ENCODE data around the gene ENOX1. TPM values are rescaled to one million over a fixed set of nuclear protein-coding genes. Genes with fewer than 3 reads are reported as not detected.

ENOX1 gene
- total RNA-seq, 2 experiments from 2014 or later: 2.4 TPM; not detected in 1

GRCh38 chr13:43272851-43273250 is 513.9 kb downstream of the ENOX1 start:
- H3K36me3 Mint-ChIP-seq: no peaks in the 10 kb centered on the region
- CTCF ChIA-PET: no interaction called here
- H3K4me1 Mint-ChIP-seq: peaks cover under 1% of the 10 kb centered on the region
- H3K27me3 Mint-ChIP-seq: peaks cover 30% of the 10 kb centered on the region
- no peaks in the 10 kb centered on the region for H3K9me3 Mint-ChIP-seq (ENCODE audit: low read depth)
- H3K27ac Mint-ChIP-seq: no peak overlapping the region
- no peak overlapping the region for H3K4me3 Mint-ChIP-seq
- no peak for DNase-seq
- no peak for ATAC-seq

DNA sequence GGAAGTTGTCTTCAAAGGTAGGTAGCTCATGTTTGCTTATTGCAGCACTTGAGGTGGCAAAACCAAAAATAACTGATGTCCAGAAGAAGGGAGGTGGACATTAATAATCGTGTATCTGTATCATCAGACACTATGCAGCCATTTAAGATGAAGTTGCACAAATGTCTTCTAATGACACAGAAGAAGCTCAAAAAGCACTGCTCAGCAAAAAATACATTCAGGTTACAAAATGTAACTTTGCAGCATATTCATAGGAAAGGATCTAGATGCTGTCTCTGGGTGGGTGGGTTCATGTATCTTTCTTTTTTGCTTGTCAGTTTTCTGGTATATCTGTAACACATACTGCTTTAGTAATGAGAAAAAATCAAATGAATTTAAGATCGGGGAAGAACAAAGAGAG is 515.6 kb downstream of the ENOX1 start:
- no peak for DNase-seq
- Mint-ChIP-seq H3K36me3 (no peaks in the 10 kb centered on the region), H3K4me3 (no peak overlapping the region), H3K27ac (no peak overlapping the region), H3K9me3 (ENCODE audit: low read depth) (no peaks in the 10 kb centered on the region), H3K4me1 (peaks cover 2% of the 10 kb centered on the region), H3K27me3 (peaks cover 38% of the 10 kb centered on the region)
- no peak for ATAC-seq
- CTCF ChIA-PET: interaction anchor here (0.9 kb wide), 1 partner anchor 85 kb away, joined by 3 read pairs; no protein-coding TSS in a partner anchor

DNA sequence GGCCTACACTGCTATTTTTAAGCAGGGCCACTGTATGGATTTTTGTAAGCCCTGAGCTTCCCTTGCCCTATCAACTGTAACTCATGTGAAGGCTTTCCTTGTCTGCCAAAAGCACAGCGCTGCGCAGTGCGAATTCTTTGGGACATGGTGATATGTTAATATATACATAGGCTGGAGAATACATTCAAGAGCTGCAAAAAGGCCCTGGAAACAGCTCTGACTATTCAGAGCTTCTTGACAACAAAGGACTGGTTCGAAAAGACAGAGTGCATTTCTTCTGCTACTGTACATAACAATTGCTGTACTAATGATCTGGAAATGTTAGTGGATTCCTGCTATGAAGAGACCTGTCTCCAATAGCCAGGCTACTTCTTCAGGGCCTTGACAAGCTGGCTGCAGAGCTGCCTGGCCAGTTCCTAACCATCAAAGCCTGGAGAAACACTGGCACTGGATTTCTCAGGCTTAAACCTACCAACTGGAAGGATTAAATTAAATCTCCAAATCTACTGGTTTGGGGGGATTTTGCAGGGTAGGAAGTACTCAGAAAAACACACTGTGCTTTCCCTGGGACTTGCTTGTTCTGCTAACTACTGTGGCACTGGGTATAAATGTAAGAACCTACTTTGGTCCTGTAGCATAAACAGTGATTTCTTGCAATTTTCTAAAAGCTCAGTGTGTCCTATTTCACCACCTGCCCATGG is 516.5 kb downstream of the ENOX1 start:
- Mint-ChIP-seq H3K9me3 (ENCODE audit: low read depth) (no peaks in the 10 kb centered on the region), H3K4me3 (no peak overlapping the region), H3K27ac (no peak overlapping the region), H3K4me1 (peaks cover 2% of the 10 kb centered on the region), H3K36me3 (no peaks in the 10 kb centered on the region), H3K27me3 (peaks cover 37% of the 10 kb centered on the region)
- no peak for DNase-seq
- no peak for ATAC-seq
- CTCF ChIA-PET: no interaction called here

GRCh38 chr13:43269037-43269481 is 517.7 kb downstream of the ENOX1 start:
- Mint-ChIP-seq H3K27ac (no peak overlapping the region), H3K4me3 (no peak overlapping the region), H3K4me1 (peaks cover 2% of the 10 kb centered on the region), H3K27me3 (peaks cover 31% of the 10 kb centered on the region), H3K36me3 (no peaks in the 10 kb centered on the region), H3K9me3 (ENCODE audit: low read depth) (no peaks in the 10 kb centered on the region)
- CTCF ChIA-PET: no interaction called here
- no peak for ATAC-seq
- no peak for DNase-seq

- Mint-ChIP-seq H3K36me3 (no peaks in the 10 kb centered on the region), H3K4me3 (no peak overlapping the region), H3K27ac (no peak overlapping the region), H3K27me3 (peaks cover 27% of the 10 kb centered on the region), H3K9me3 (ENCODE audit: low read depth) (no peaks in the 10 kb centered on the region), H3K4me1 (peaks cover 2% of the 10 kb centered on the region)
- no peak for DNase-seq
- ATAC-seq: no peak
- CTCF ChIA-PET: no interaction called here
Observed at GRCh38 chr13:43268632-43269031, 518.1 kb downstream of the ENOX1 start.

GRCh38 chr13:43267916-43268315 is 518.9 kb downstream of the ENOX1 start:
- Mint-ChIP-seq H3K27me3 (peaks cover 21% of the 10 kb centered on the region), H3K9me3 (ENCODE audit: low read depth) (no peaks in the 10 kb centered on the region), H3K4me3 (no peak overlapping the region), H3K4me1 (peaks cover 2% of the 10 kb centered on the region), H3K27ac (no peak overlapping the region), H3K36me3 (no peaks in the 10 kb centered on the region)
- no peak for DNase-seq
- no peak for ATAC-seq
- CTCF ChIA-PET: no interaction called here

DNA sequence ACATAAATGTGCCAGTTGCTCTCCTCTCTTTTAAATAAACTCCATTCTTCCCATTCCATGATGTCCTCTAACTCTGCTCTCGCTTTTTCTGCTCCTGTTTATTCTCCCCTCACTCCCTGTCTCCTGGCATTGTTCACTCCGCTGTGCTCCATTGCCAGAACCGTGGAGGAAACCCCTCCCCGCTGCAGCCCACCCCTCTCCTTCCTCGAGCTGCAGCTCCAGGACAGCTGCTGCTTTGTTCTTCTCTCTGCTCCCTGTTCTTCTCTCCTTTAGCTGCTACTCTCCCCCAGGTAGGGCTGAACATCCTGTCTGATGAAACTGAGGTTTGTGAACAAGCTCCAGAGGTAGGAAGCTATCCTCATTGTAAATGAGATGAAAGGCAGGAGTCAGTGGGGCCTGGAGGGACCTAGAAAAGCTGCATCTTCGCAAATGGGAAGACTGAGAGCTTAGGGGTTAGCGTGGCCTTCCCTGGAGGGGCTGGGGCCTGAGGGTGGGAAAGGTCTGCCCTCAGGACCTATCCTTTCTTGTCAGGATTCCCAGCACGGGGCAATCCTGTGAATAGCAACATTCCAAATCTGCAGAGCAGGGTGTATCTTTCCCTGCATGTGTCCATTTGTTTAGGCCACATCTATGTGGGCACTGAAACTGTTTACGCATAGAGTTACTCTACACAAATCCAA is 519.7 kb downstream of the ENOX1 start:
- Mint-ChIP-seq H3K27ac (no peak overlapping the region), H3K27me3 (peaks cover 18% of the 10 kb centered on the region), H3K36me3 (no peaks in the 10 kb centered on the region), H3K4me3 (no peak overlapping the region), H3K4me1 (peaks cover 2% of the 10 kb centered on the region), H3K9me3 (ENCODE audit: low read depth) (no peaks in the 10 kb centered on the region)
- ATAC-seq (no peak), DNase-seq (no peak)
- CTCF ChIA-PET: no interaction called here

GRCh38 chr13:43265028-43265427 is 521.7 kb downstream of the ENOX1 start:
- Mint-ChIP-seq H3K36me3 (no peaks in the 10 kb centered on the region), H3K4me3 (no peak overlapping the region), H3K9me3 (ENCODE audit: low read depth) (no peaks in the 10 kb centered on the region), H3K4me1 (peaks cover 2% of the 10 kb centered on the region), H3K27me3 (peaks cover 18% of the 10 kb centered on the region), H3K27ac (no peak overlapping the region)
- ATAC-seq (no peak), DNase-seq (no peak)
- CTCF ChIA-PET: no interaction called here

DNA sequence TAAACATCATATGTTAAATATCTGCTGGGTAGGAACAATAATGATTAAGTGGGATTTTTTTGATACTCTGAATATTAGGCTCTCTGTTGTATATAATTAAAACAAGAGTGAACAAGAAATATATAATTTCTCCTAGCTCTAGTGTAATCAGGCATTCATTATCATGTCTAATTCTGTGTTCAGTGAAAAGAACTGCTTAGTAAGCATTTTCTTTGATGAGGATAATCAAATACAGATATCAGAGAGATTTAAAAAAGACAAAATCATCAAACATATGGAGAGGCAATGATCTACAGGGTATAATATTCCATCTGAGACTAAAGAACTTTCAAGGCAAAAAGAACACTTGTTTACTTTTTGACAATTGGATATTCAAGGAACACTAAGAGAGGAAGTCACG is 522.3 kb downstream of the ENOX1 start:
- no peaks in the 10 kb centered on the region for H3K9me3 Mint-ChIP-seq (ENCODE audit: low read depth)
- peaks cover 2% of the 10 kb centered on the region for H3K4me1 Mint-ChIP-seq
- H3K4me3 Mint-ChIP-seq: no peak overlapping the region
- H3K27me3 Mint-ChIP-seq: peaks cover 18% of the 10 kb centered on the region
- DNase-seq (no peak), ATAC-seq (no peak)
- CTCF ChIA-PET: interaction anchor here (1.1 kb wide), 1 partner anchor 66 kb away, joined by 3 read pairs; no protein-coding TSS in a partner anchor
- H3K27ac Mint-ChIP-seq: no peak overlapping the region
- H3K36me3 Mint-ChIP-seq: no peaks in the 10 kb centered on the region

- CTCF ChIA-PET: no interaction called here
Observed at GRCh38 chr13:43263047-43263446, 523.7 kb downstream of the ENOX1 start.

DNA sequence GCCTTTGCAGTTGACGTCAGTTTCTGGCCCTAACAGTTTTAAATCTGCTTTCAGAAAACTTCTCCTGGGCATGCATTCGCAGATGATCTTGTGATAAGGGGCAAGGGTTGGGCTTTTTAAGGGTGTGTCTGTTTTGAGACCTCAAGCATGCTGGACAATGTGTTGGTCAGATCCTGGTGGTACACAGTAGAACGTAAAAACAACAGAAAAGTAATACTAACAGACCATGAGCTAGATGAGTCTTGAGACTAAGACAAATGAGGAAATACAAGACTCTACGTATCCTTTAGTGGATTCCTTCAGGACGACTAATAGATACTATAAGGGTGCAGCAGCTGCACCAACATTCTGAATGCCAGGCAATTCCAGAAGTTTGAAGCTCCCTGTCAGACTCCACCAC is 525.8 kb downstream of the ENOX1 start:
- CTCF ChIA-PET: no interaction called here
- DNase-seq (no peak), ATAC-seq (no peak)
- H3K4me3 Mint-ChIP-seq: no peak overlapping the region
- H3K9me3 Mint-ChIP-seq (ENCODE audit: low read depth): no peaks in the 10 kb centered on the region
- no peaks in the 10 kb centered on the region for H3K4me1 Mint-ChIP-seq
- peaks cover 9% of the 10 kb centered on the region for H3K27me3 Mint-ChIP-seq
- no peaks in the 10 kb centered on the region for H3K36me3 Mint-ChIP-seq
- H3K27ac Mint-ChIP-seq: no peak overlapping the region

More at GRCh38 chr13:43263047-43263446, 523.7 kb downstream of the ENOX1 start:
- ATAC-seq: no peak
- DNase-seq: no peak
- Mint-ChIP-seq H3K4me3 (no peak overlapping the region), H3K27me3 (peaks cover 14% of the 10 kb centered on the region), H3K4me1 (peaks cover 2% of the 10 kb centered on the region), H3K36me3 (no peaks in the 10 kb centered on the region), H3K27ac (no peak overlapping the region), H3K9me3 (ENCODE audit: low read depth) (no peaks in the 10 kb centered on the region)

DNA sequence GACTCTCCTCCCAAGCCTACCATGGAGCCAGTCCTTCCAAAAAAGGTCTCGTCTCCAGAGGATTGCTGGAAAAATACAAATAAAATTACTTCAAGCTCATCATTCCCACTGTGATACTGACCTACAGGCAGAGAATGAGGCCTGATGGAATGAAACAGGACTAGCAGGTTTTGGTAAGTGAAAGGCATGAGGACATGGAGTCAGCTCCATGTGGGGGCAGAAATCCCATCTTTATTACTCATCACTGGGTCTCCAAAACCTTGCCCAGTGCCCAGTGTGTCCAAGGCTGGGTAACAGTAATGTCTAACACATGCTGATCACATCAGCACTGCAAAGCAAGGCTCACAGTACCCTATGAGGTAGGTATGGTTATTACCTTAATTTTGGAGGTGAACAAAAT is 528.0 kb downstream of the ENOX1 start:
- CTCF ChIA-PET: no interaction called here
- Mint-ChIP-seq H3K27me3 (peaks cover 17% of the 10 kb centered on the region), H3K4me1 (no peaks in the 10 kb centered on the region), H3K9me3 (ENCODE audit: low read depth) (no peaks in the 10 kb centered on the region), H3K4me3 (no peak overlapping the region), H3K27ac (no peak overlapping the region), H3K36me3 (no peaks in the 10 kb centered on the region)
- DNase-seq: no peak
- ATAC-seq: no peak

DNA sequence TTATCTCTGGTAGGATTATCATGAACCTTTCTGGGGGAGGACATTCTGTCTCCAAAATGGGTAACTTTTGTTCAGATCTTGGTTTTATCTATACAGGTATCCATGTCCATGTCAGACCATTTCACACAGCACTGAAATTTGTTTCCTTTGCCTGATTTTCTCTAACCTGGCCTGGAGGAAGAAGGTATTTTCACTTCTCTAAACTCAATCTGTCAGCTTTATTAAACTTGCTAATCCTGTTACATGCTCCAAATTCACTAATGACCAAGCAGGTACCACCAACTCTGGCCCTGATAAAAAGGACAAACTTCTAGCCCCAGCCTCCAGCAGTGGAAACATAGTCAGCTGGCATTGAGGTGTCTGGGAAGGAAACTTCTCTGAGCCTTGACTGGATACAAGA is 529.0 kb downstream of the ENOX1 start:
- peaks cover 17% of the 10 kb centered on the region for H3K27me3 Mint-ChIP-seq
- no peaks in the 10 kb centered on the region for H3K9me3 Mint-ChIP-seq (ENCODE audit: low read depth)
- no peak for ATAC-seq
- H3K4me3 Mint-ChIP-seq: no peak overlapping the region
- CTCF ChIA-PET: no interaction called here
- no peak for DNase-seq
- no peaks in the 10 kb centered on the region for H3K4me1 Mint-ChIP-seq
- H3K27ac Mint-ChIP-seq: no peak overlapping the region
- H3K36me3 Mint-ChIP-seq: no peaks in the 10 kb centered on the region

DNA sequence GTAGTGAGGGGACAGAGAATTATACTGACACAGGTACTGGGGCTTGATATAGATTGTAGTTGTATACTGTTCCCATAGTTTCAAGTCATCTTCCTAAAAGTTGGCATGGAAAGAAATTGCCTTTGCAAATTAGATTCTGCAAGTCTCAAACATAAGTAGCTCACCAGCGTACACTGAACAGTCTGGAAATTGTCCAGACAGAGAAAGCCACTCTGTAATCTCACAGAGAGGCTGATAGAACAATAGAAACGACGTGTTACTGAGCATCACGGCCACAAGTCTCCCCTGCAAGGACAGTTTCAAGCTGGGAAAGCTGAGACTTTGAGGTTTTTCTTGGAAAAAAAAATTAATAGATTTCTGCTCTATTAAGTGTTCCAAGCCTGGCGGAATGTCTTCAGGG is 534.8 kb downstream of the ENOX1 start:
- Mint-ChIP-seq H3K9me3 (ENCODE audit: low read depth) (no peaks in the 10 kb centered on the region), H3K4me3 (no peak overlapping the region), H3K36me3 (no peaks in the 10 kb centered on the region), H3K4me1 (no peaks in the 10 kb centered on the region), H3K27ac (no peak overlapping the region), H3K27me3 (peaks cover 27% of the 10 kb centered on the region)
- CTCF ChIA-PET: interaction anchor here (0.7 kb wide), 1 partner anchor 12 kb away, joined by 3 read pairs; no protein-coding TSS in a partner anchor
- DNase-seq (no peak), ATAC-seq (no peak)
